ENCODE measurements around the gene ANTKMT. TPM values are rescaled to one million over a fixed set of nuclear protein-coding genes. Genes with fewer than 3 reads are reported as not detected.

ANTKMT gene
- total and polyA plus RNA-seq, 9 donors: 13.2 to 43.9 (median 21.9) TPM; not detected in 1

- 86 to 92% (median 91%) methylated on average over 21 of the region's 21 CpGs for WGBS, 3 donors
- H3K4me3 ChIP-seq: no peak overlapping the region
- no peaks in the 10 kb centered on the region for H3K9me3 ChIP-seq
- DNase-seq: no peak
- no peaks in the 10 kb centered on the region for H3K27me3 ChIP-seq
- no peaks in the 10 kb centered on the region for H3K36me3 ChIP-seq
- H3K4me1 ChIP-seq (ENCODE audit: insufficient read depth): peaks cover 14% of the 10 kb centered on the region
- no peak for TF ChIP-seq EP300 (IDR thresholded peaks at IDR 0.05)
- no peak for TF ChIP-seq CTCF (IDR thresholded peaks at IDR 0.05)
- no peak for TF ChIP-seq POLR2A (IDR thresholded peaks at IDR 0.05)
- intact Hi-C loops (cut with DNase I): no loop called here
- H3K27ac ChIP-seq: no peak overlapping the region
These were observed 44.4 kb upstream of the ANTKMT start for GRCh38 chr16:676565-676902.

DNA sequence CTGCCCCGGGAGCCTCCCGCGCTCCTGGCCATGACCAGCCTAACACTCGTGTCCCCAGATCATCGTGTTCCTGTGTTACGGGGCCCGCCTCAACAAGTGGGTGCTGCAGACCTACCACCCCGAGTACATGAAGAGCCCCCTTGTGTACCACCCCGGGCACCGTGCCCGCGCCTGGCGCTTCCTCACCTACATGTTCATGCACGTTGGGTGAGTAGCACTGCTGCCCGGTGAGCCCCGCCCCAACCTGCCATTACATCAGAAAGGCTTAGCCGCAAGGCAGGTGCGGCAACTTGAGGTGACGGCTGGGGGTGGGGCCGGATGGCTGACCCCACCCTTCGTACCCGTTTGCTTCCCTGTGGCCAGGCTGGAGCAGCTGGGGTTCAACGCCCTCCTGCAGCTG lies 44.0 kb upstream of the ANTKMT start:
- Histone ChIP-seq H3K36me3 (no peaks in the 10 kb centered on the region), H3K4me3 (no peak overlapping the region), H3K9me3 (no peaks in the 10 kb centered on the region), H3K4me1 (ENCODE audit: insufficient read depth) (peaks cover 16% of the 10 kb centered on the region), H3K27ac (no peak overlapping the region), H3K27me3 (no peaks in the 10 kb centered on the region)
- DNase-seq: peak in 2 of 5 donors; percentile 36 to 52
- intact Hi-C loops (cut with DNase I): no loop called here
- 65 to 83% (median 80%) methylated on average over 22 to 23 of the region's 23 CpGs for WGBS, 3 donors
- TF ChIP-seq EP300 (IDR thresholded peaks at IDR 0.05) (no peak), CTCF (IDR thresholded peaks at IDR 0.05) (no peak), POLR2A (IDR thresholded peaks at IDR 0.05) (no peak)

GRCh38 chr16:677316-678190 lies 43.4 kb upstream of the ANTKMT start:
- Histone ChIP-seq H3K4me1 (ENCODE audit: insufficient read depth) (peaks cover 16% of the 10 kb centered on the region), H3K9me3 (no peaks in the 10 kb centered on the region), H3K36me3 (no peaks in the 10 kb centered on the region), H3K27ac (no peak overlapping the region), H3K27me3 (no peaks in the 10 kb centered on the region), H3K4me3 (no peak overlapping the region)
- TF ChIP-seq CTCF (IDR thresholded peaks at IDR 0.05): no peak
- no peak for TF ChIP-seq POLR2A (IDR thresholded peaks at IDR 0.05)
- no peak for TF ChIP-seq EP300 (IDR thresholded peaks at IDR 0.05)
- peak in 2 of 5 donors; percentile 29 to 50 for DNase-seq
- intact Hi-C loops (cut with DNase I): no loop called here
- 50 to 69% (median 63%) methylated on average over 39 to 57 of the region's 57 CpGs for WGBS, 3 donors

- Histone ChIP-seq H3K4me3 (no peak overlapping the region), H3K36me3 (no peaks in the 10 kb centered on the region), H3K9me3 (no peaks in the 10 kb centered on the region), H3K27ac (no peak overlapping the region), H3K27me3 (no peaks in the 10 kb centered on the region), H3K4me1 (ENCODE audit: insufficient read depth) (peaks cover 20% of the 10 kb centered on the region)
- TF ChIP-seq POLR2A (IDR thresholded peaks at IDR 0.05): no peak
- TF ChIP-seq EP300 (IDR thresholded peaks at IDR 0.05): no peak
- no peak for TF ChIP-seq CTCF (IDR thresholded peaks at IDR 0.05)
- intact Hi-C loops (cut with DNase I): no loop called here
- DNase-seq: peak in 3 of 5 donors; percentile 40 to 63 (median 57)
- WGBS, 3 donors: 62 to 72% (median 70%) methylated on average over 21 of the region's 21 CpGs
These were observed 42.6 kb upstream of the ANTKMT start for GRCh38 chr16:678209-678857.
